GM19397 (cell line): ENCODE data around the gene LSM14A.
A peak's percentile ranks its signal among the peaks of the same experiment; 100 is the strongest.

Source experiments
- ATAC-seq: cut with Tn5 transposase; IDR thresholded peaks from one replicate; pipeline ENCODE4 v1.9.1; 2021; ENCODE audit warnings: mild to moderate bottlenecking, moderate library complexity; ENCODE audit not compliant: unreplicated experiment

LSM14A gene

DNA sequence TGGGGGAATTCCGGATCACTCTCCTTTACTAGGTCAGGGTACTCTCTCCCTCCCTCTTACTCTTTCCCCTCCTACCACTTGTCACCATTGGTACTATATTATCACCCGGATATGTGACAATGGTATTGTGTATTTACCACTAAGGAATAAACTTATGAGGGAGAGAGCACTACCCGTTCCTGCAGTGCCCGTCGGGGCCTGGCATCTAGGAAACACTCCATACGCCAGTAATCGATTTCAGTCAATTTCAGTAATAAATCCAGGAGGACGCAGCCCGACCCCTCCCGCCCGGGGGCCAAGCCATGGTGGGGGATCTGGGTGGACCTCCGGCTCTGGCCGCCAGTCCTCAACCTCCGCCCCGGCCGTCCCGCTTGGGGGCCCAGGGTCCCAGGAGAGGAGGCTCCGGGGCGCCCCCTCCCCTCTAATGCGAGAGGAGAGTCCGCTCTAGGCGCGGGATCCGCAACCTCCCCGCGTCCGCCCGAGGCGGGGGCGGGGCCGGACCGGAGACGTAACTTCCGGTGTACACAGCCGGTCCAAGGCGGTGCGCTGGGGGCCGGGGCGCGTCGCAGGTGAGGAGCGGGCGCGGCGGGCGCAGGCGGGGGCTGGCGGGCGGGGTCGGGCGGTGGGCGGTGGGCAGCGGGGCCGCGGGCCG lies 81.9 kb downstream of the LSM14A start, which contains the start of gene GARRE1:
Gene GARRE1 (plus strand): TSS at position 509 of the 652 bp plus-strand sequence. CDS start 45,920 bp downstream, outside the sequence.
- peak; percentile 90 for ATAC-seq

GRCh38 chr19:34254698-34255432 lies 82.6 kb downstream of the LSM14A start:
- peak; percentile 58 for ATAC-seq

DNA sequence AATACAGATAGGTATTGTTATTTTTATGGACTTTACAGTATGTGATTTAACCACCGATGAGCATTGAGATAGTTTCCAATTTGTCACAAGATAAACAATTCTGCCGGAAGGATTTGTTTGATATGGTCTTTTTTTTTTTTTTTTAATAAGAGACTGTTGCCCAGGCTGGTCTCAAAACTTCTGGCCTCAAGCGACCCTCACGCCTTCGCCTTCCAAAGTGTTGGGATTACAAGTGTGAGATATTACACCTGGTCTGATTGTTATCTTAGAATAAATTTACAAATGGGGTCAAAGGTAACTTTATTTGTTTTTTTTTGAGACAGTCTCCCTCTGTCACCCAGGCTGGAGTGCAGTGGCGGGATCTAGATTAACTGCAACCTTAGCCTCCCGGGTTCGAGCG lies 83.2 kb downstream of the LSM14A start:
- ATAC-seq, result no peak

- ATAC-seq, result no peak
These were observed 84.7 kb downstream of the LSM14A start for GRCh38 chr19:34256835-34257558.

DNA sequence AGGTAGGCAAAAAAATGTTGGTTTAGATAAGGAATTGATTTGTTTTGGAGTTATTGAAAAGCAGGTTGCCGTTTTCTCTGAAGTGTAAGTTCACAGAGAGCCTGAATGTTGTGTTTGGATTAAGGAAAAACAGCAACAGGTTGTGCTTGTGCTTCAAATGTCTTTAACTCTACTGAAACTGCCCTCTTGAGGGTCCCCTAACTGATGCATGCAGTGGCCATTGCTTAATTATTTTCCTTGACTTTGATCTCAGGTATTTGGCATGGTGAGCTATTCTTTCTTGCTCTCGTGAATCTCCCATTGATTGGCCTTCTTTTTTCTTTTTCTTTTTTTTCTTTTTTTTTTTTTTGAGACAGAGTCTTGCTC lies 85.2 kb downstream of the LSM14A start:
- no peak for ATAC-seq

DNA sequence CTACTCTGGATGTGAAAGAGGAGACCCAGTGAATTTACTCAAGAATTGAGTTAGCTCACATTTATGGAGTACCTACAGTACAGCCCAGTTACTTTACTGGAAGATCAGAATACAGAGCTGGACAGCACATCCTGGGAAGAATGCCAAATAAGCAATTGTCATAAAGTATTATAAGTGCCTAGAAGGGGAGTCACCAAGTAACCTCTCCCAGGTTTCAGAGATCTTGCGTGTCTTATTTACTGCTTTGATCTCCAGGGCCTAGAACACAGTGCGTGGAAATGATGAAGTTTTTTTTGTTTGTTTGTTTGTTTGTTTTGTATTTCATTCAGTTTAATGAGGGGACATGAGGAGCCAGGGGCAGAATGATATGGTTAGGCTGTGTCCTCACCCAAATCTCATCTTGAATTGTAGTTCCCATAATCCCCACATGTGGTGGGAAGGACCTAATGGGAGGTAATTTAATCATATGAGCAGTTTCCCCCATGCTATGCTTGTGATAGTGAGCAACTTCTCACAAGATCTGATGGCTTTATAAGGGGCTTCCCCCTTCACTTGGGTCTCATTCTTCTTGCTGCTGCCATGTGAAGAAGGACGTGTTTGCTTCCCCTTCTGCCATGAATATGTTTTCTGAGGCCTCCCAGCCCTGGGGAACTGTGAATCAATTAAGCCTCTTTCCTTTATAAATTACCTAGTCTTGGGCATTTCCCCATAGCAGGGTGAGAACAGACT lies 87.2 kb downstream of the LSM14A start:
- no peak for ATAC-seq

DNA sequence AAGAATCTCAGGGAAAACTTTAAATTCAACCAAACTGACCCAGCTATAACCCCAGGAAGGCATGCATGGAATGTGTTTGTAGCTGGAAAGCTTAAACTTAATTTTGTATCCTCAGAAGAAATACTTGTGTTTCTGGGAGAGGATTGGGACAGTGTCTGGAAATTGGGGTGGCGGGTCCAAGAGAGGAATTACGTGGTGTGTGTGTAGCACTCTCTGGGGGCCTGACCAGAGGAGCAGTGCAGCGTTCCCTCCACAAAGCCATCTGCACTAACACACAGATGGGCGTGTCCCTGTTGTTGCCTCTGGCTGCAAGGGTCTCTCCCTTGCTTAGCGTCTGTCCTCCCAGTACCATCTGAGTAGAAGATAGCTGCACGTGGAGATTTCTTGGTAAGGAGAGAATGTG lies 88.5 kb downstream of the LSM14A start:
- ATAC-seq, result no peak

- ATAC-seq, result no peak
These were observed 89.2 kb downstream of the LSM14A start for GRCh38 chr19:34261334-34262109.

DNA sequence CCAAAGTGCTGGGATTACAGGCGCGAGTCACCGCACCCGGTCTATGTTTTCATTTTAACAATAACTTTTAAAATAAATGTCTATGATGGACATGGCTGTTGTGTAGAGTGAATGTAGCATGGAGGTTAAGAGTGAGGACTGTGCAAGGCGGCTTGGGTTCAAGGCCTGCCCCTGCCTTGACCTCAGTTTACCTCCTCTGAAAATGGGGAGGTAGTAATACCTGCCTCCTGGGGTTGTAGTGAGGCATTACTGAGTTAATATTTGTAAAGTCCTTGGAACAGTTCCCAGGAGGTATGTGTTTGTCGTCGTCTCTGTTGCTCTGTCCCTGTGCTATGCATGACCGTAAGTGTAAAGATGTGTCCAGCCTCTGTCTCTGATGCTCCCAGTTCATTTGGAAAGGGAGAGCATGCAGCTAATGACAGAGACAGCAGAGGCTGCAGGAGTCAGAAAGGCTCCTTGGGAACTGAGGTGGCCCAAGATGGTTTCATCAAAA lies 91.5 kb downstream of the LSM14A start:
- no peak for ATAC-seq

DNA sequence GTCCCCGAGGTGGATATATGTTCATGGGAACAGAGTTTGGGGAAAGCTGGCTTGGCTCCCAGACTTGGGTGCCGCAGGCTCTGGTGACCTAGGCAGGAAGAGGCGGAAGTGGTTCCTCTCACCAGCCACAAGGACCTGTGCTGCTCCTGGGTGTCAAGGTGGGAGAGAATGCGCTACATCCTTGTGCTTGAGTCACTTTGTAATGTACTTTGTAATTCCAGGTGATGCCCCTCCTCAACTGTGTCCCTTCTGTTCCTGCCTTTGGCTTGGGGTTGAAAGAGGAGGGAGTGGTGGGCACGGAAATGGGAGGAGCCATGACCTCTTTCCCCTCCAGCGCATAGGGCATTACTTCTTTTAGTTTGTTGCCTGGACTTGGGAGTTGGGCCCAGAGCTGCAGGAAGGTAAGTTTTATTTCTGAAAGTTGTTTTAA lies 92.9 kb downstream of the LSM14A start:
- no peak for ATAC-seq

DNA sequence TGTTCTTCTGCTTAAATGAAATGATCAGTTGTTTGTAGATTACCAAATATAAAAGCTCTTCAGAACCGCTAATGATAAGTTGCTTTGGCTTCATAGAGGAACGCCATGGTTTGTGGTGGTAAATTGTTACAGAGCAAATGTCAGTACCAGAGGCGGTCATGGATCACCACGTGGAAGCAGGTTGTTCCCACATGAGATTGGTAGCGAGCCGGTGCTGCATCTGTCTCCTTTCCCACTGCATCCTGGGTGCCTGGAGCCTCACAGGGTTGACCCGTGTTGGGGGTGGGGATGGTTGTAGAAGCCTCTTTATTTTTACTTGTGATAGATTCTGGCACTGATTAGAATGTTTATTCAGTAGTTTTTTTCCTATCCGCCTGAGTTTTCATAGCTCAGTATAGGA lies 96.8 kb downstream of the LSM14A start:
- no peak for ATAC-seq

DNA sequence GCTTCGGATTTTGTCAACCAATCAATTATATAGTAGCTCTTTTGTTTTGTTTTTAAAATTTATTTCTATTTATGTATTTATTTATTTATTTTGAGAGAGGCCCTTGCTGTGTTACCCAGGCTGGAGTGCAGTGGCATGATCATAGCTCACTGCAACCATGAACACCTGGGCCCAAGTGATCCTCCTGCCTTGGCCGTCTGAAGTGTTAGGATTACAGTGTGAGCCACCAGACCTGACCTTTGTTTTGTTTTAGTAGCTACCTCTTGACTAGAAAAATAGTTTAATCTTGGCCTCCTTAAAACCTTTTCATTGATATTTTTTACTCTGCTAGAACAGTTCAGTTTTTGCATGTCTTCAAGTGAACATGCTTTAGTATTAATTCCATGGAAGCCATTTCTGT lies 97.2 kb downstream of the LSM14A start:
- no peak for ATAC-seq

DNA sequence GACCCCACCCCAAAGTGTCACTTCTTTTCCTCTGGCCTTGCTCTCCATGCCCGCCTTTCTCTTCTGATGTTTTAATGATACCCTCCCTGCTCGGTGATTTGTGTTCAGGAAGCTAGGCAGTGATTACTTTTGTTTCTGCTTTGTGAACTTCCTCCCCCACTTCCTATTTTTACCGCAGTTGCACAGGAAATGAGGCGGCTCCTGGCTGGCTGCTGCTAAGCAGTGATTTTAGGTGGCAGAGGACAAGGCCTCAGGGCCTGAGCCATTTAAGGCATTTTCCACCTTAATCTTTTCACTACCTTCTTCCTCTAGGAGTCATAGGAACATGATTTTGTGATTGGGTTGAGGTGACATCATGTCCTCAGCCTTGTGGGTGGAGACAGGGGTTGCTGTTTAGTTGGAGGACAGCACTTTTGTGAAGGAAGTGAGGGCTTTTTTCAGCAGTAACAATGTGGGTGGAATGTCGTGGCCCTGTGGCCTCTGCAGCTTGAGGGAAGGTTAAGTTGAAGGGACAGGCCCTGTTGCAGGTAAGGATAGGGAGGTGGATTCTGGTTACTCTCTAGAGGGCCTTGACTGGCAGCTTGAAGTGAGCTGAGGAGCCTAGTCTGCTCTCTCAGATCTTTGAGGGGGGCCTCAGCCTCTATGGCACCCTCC lies 97.8 kb downstream of the LSM14A start:
- ATAC-seq, result peak; percentile 65

DNA sequence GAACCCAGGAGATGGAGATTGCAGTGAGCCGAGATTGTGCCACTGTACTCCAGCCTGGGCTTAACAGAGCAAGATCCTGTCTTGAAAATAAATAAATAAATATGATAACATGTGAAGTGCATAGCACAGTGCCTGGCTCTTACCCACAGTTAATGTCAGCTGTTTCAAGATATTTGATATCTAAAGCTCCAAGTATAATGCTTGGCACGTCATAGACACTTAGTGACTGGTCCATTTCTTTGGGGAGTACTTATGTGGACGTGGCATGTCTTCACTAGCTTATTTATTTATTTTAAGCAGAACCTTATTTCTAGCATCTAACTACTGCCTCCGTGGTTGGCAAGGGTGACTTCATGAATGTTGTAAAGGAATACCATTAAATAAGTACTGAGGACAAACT lies 100.8 kb downstream of the LSM14A start:
- ATAC-seq, result no peak

DNA sequence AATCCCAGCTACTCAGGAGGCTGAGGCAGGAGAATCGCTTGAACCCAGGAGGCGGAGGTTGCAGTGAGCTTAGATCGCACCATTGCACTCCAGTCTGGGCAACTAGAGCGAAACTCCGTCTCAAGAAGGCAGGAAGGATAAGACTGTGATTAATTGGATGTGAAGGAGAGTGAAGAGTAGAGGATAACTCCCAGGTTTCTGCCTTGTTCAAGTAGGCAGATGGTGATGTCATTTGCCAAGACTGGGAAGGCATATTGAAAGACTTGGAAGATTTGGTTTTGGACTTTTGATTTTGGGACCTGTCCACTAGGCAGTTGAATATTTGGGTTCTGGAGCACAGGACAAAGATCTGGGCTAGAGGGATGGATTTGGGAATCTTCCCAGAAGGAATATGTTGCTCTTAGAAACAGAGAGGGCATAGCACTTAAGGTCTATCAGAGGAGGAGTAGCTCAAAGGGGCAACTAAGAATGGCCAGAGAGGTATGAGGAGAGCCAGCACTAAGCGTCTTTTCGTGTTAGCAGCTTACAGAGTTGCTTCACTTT lies 102.1 kb downstream of the LSM14A start:
- no peak for ATAC-seq

GRCh38 chr19:34274827-34275625 lies 102.7 kb downstream of the LSM14A start:
- no peak for ATAC-seq

- no peak for ATAC-seq
These were observed 103.4 kb downstream of the LSM14A start for GRCh38 chr19:34275705-34276104.

- no peak for ATAC-seq
These were observed 104.3 kb downstream of the LSM14A start for GRCh38 chr19:34276614-34277013.

DNA sequence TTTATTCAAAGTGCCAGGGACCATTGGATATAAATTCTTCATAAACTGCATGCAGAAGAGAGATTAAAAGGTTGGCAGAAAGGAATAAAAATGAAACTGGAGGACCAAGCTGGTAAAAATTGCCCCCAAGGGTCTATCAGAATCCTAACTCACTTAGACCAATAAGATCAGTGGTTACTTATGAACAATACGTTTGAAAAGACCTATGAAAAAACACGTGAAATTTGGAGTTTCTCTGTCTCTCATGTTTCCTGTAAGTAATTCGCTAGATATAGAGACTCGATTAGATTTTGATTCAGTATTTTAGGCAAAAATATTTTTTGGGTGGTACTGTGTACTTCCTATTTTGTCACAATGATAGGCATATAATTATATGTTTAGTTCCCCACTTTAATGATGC lies 104.9 kb downstream of the LSM14A start:
- ATAC-seq, result no peak
